GM23338 (cell line): ENCODE results near the gene AJM1. TPM values are rescaled to one million over a fixed set of nuclear protein-coding genes. Genes with fewer than 3 reads are reported as not detected.

Experiments
- ATAC-seq: fragments of 200-7000 bp; cut with Tn5 transposase; 3 replicates; pipeline ENCODE4 v1.9.1; 2020
- DNase-seq: peaks from one replicate; pipeline ENCODE4 v3.0.0-alpha.2; 2015; ENCODE audit warnings: low spot score
- H2AFZ ChIP-seq: fragments of 200-600 bp; sonication (generic); 2 replicates; pipeline ENCODE4 v1.8.0; 2016; ENCODE audit warnings: antibody characterized with exemption, mild to moderate bottlenecking, moderate library complexity
- H3F3A ChIP-seq: fragments of 200-600 bp; sonication (generic); replicated peaks from 2 replicates; pipeline ENCODE4 v1.8.0; 2017; ENCODE audit warnings: antibody characterized with exemption, mixed run types, low read depth
- H3K27ac ChIP-seq: fragments of 200-600 bp; sonication (generic); 2 replicates; pipeline ENCODE4 v1.6.1; 2016; ENCODE audit warnings: low read depth
- H3K27me3 ChIP-seq: fragments of 200-600 bp; sonication (generic); 2 replicates; pipeline ENCODE4 v1.8.0; 2016; ENCODE audit warnings: mild to moderate bottlenecking, mixed run types, moderate library complexity; ENCODE audit not compliant: insufficient read depth
- H3K36me3 ChIP-seq: fragments of 200-600 bp; sonication (generic); 2 replicates; pipeline ENCODE4 v1.8.0; 2016; ENCODE audit warnings: mild to moderate bottlenecking; ENCODE audit not compliant: insufficient read depth
- H3K4me1 ChIP-seq: fragments of 200-600 bp; sonication (generic); 2 replicates; pipeline ENCODE4 v1.8.0; 2016; ENCODE audit warnings: mild to moderate bottlenecking, moderate library complexity; ENCODE audit not compliant: insufficient read depth
- H3K4me2 ChIP-seq: fragments of 200-600 bp; sonication (generic); 2 replicates; pipeline ENCODE4 v1.7.1; 2017; ENCODE audit warnings: mixed run types
- H3K4me3 ChIP-seq: fragments of 200-600 bp; sonication (generic); 2 replicates; pipeline ENCODE4 v1.6.1; 2016; ENCODE audit warnings: mixed run types
- H3K79me2 ChIP-seq: fragments of 200-600 bp; sonication (generic); replicated peaks from 2 replicates; pipeline ENCODE4 v1.8.0; 2017; ENCODE audit warnings: mild to moderate bottlenecking; ENCODE audit not compliant: insufficient read depth
- H3K9me2 ChIP-seq: fragments of 200-600 bp; sonication (generic); 2 replicates; pipeline ENCODE4 v1.8.0; 2017; ENCODE audit not compliant: insufficient read depth
- H4K20me1 ChIP-seq: fragments of 200-600 bp; sonication (generic); replicated peaks from 2 replicates; pipeline ENCODE4 v1.8.0; 2017; ENCODE audit warnings: mild to moderate bottlenecking; ENCODE audit not compliant: insufficient read depth
- H3K27ac Mint-ChIP-seq: 2 replicates; pipeline ENCODE4 v1.8.0; 2020; ENCODE audit warnings: inconsistent platforms, mild to moderate bottlenecking, moderate library complexity, mixed read lengths
- H3K27me3 Mint-ChIP-seq: 3 replicates; pipeline ENCODE4 v1.8.0; 2022; ENCODE audit warnings: low read depth, mild to moderate bottlenecking, moderate library complexity, mixed read lengths, inconsistent platforms; ENCODE audit not compliant: insufficient read depth, poor library complexity
- H3K36me3 Mint-ChIP-seq: 3 replicates; pipeline ENCODE4 v1.8.0; 2021; ENCODE audit warnings: low read depth, mild to moderate bottlenecking, inconsistent platforms, moderate library complexity, mixed read lengths
- H3K4me1 Mint-ChIP-seq: 3 replicates; pipeline ENCODE4 v1.8.0; 2020; ENCODE audit warnings: mild to moderate bottlenecking, inconsistent platforms, mixed read lengths
- H3K4me3 Mint-ChIP-seq: 3 replicates; pipeline ENCODE4 v1.8.0; 2021; ENCODE audit warnings: moderate library complexity, mild to moderate bottlenecking, inconsistent platforms, mixed read lengths
- H3K9me3 Mint-ChIP-seq: 3 replicates; pipeline ENCODE4 v1.8.0; 2020; ENCODE audit warnings: moderate library complexity, mild to moderate bottlenecking, inconsistent platforms, mixed read lengths
- CREB1 ChIP-seq: fragments of 250-450 bp; sonication (Bioruptor Pico); IDR thresholded peaks from 2 replicates; pipeline ENCODE4 v1.5.0; 2020; ENCODE audit warnings: low read depth, mild to moderate bottlenecking, moderate library complexity
- CTCF ChIP-seq, 2 experiments: fragments of 200-600 bp in 1 of 2; sonication (generic) in 1 of 2; conservative IDR thresholded peaks; 2 replicates each; pipeline versions ENCODE4 v1.5.1 to v1.6.1; 2016 to 2017; ENCODE audit warnings: antibody characterized with exemption in 2 of 2, low read depth in 2 of 2, mild to moderate bottlenecking in 2 of 2, moderate library complexity in 1 of 2
- EZH2 ChIP-seq: fragments of 200-600 bp; sonication (generic); IDR thresholded peaks from one replicate; pipeline ENCODE4 v1.8.0; 2017; ENCODE audit warnings: antibody characterized with exemption, mild to moderate bottlenecking, low read depth; ENCODE audit not compliant: unreplicated experiment
- EZH2phosphoT487 ChIP-seq: fragments of 200-600 bp; sonication (generic); IDR thresholded peaks from one replicate; pipeline ENCODE4 v1.8.1; 2018; ENCODE audit warnings: antibody characterized with exemption; ENCODE audit not compliant: unreplicated experiment
- JUNB ChIP-seq: IDR thresholded peaks from one replicate; pipeline ENCODE4 v1.6.1; 2016; ENCODE audit warnings: antibody characterized with exemption; ENCODE audit not compliant: unreplicated experiment
- NANOG ChIP-seq: IDR thresholded peaks from 2 replicates; pipeline ENCODE4 v1.6.1; 2016; ENCODE audit warnings: antibody characterized with exemption, borderline replicate concordance
- POLR2AphosphoS5 ChIP-seq: IDR thresholded peaks from 2 replicates; pipeline ENCODE4 v1.6.1; 2016; ENCODE audit warnings: antibody characterized with exemption, low read depth
- REST ChIP-seq: IDR thresholded peaks from one replicate; pipeline ENCODE4 v1.6.1; 2018; ENCODE audit warnings: antibody characterized with exemption; ENCODE audit not compliant: unreplicated experiment
- STAT1 ChIP-seq: IDR thresholded peaks from one replicate; pipeline ENCODE4 v1.6.1; 2016; ENCODE audit warnings: antibody characterized with exemption; ENCODE audit not compliant: unreplicated experiment
- ZNF114 ChIP-seq: fragments of 250-450 bp; sonication (Bioruptor Pico); IDR thresholded peaks from 2 replicates; pipeline ENCODE4 v1.5.0; 2020; ENCODE audit warnings: mild to moderate bottlenecking, moderate library complexity
- ZNF331 ChIP-seq: fragments of 250-450 bp; sonication (Bioruptor Pico); IDR thresholded peaks from 2 replicates; pipeline ENCODE4 v1.5.0; 2020; ENCODE audit warnings: low read depth, mild to moderate bottlenecking, moderate library complexity
- polyA plus RNA-seq: library from polyadenylated mRNA; unstranded; fragments of >200 nt; fragmentation: Nextera tagmentation; extraction: Ambion mirVana; gene quantifications from 2 replicates; pipeline ENCODE4 v1.2.1, GENCODE V29; 2016
- total RNA-seq: library from RNA; depleted of rRNA; stranded (reverse); fragments of >200 nt; shearing (Covaris generic); gene quantifications from 2 replicates; pipeline ENCODE4 v1.2.3, GENCODE V29; 2014
- TF ChIP-seq, protein P1 (sequence below): fragments of 250-450 bp; sonication (Bioruptor Pico); IDR thresholded peaks from 2 replicates; pipeline ENCODE4 v1.5.0; 2020; ENCODE audit warnings: mild to moderate bottlenecking, moderate library complexity

AJM1 gene
- total and polyA plus RNA-seq, 2 experiments from 2014 or later, result 0.36 to 0.49 TPM

- no peaks in the 10 kb centered on the region for H3K9me2 ChIP-seq
- H3K36me3 ChIP-seq, result no peaks in the 10 kb centered on the region; the same call in 1 of the 2 replicates
- H2AFZ ChIP-seq, result no peak overlapping the region
- Mint-ChIP-seq H3K4me3 (no peak overlapping the region), H3K36me3 (peaks cover 2% of the 10 kb centered on the region; the same call in 2 of the 3 replicates), H3K27me3 (peaks cover 3% of the 10 kb centered on the region), H3K4me1 (no peaks in the 10 kb centered on the region; the same call in 2 of the 3 replicates), H3K9me3 (no peaks in the 10 kb centered on the region), H3K27ac (no peak overlapping the region)
- no peaks in the 10 kb centered on the region; the same call in 1 of the 2 replicates for H3K4me1 ChIP-seq
- H3K27me3 ChIP-seq, result no peaks in the 10 kb centered on the region
- no peak overlapping the region for H3K4me2 ChIP-seq
- TF ChIP-seq CTCF (conservative IDR thresholded peaks at IDR 0.05; ENCODE audit: low read depth in 2 of 2), result no peak
- no peak for TF ChIP-seq EZH2phosphoT487
- no peak for TF ChIP-seq REST
- TF ChIP-seq ZNF114 (CRISPR knock-in tag), result no peak
- TF ChIP-seq JUNB, result no peak
- TF ChIP-seq NANOG, result no peak
- no peak for TF ChIP-seq EZH2
- no peak for TF ChIP-seq POLR2AphosphoS5
- TF ChIP-seq CREB1, result no peak
- TF ChIP-seq ZNF331, result no peak
- no peak for TF ChIP-seq STAT1
- TF ChIP-seq, protein P1, sequence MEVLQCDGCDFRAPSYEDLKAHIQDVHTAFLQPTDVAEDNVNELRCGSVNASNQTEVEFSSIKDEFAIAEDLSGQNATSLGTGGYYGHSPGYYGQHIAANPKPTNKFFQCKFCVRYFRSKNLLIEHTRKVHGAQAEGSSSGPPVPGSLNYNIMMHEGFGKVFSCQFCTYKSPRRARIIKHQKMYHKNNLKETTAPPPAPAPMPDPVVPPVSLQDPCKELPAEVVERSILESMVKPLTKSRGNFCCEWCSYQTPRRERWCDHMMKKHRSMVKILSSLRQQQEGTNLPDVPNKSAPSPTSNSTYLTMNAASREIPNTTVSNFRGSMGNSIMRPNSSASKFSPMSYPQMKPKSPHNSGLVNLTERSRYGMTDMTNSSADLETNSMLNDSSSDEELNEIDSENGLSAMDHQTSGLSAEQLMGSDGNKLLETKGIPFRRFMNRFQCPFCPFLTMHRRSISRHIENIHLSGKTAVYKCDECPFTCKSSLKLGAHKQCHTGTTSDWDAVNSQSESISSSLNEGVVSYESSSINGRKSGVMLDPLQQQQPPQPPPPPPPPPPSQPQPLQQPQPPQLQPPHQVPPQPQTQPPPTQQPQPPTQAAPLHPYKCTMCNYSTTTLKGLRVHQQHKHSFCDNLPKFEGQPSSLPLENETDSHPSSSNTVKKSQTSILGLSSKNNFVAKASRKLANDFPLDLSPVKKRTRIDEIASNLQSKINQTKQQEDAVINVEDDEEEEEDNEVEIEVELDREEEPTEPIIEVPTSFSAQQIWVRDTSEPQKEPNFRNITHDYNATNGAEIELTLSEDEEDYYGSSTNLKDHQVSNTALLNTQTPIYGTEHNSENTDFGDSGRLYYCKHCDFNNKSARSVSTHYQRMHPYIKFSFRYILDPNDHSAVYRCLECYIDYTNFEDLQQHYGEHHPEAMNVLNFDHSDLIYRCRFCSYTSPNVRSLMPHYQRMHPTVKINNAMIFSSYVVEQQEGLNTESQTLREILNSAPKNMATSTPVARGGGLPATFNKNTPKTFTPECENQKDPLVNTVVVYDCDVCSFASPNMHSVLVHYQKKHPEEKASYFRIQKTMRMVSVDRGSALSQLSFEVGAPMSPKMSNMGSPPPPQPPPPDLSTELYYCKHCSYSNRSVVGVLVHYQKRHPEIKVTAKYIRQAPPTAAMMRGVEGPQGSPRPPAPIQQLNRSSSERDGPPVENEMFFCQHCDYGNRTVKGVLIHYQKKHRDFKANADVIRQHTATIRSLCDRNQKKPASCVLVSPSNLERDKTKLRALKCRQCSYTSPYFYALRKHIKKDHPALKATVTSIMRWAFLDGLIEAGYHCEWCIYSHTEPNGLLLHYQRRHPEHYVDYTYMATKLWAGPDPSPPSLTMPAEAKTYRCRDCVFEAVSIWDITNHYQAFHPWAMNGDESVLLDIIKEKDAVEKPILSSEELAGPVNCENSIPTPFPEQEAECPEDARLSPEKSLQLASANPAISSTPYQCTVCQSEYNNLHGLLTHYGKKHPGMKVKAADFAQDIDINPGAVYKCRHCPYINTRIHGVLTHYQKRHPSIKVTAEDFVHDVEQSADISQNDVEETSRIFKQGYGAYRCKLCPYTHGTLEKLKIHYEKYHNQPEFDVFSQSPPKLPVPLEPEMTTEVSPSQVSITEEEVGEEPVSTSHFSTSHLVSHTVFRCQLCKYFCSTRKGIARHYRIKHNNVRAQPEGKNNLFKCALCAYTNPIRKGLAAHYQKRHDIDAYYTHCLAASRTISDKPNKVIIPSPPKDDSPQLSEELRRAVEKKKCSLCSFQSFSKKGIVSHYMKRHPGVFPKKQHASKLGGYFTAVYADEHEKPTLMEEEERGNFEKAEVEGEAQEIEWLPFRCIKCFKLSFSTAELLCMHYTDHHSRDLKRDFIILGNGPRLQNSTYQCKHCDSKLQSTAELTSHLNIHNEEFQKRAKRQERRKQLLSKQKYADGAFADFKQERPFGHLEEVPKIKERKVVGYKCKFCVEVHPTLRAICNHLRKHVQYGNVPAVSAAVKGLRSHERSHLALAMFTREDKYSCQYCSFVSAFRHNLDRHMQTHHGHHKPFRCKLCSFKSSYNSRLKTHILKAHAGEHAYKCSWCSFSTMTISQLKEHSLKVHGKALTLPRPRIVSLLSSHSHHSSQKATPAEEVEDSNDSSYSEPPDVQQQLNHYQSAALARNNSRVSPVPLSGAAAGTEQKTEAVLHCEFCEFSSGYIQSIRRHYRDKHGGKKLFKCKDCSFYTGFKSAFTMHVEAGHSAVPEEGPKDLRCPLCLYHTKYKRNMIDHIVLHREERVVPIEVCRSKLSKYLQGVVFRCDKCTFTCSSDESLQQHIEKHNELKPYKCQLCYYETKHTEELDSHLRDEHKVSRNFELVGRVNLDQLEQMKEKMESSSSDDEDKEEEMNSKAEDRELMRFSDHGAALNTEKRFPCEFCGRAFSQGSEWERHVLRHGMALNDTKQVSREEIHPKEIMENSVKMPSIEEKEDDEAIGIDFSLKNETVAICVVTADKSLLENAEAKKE (CRISPR knock-in tag), result no peak
- DNase-seq, result no peak
- H4K20me1 ChIP-seq, result 0 out of 2 replicates have a peak, but pooled peaks cover 3% of the 10 kb centered on the region
- H3F3A ChIP-seq, result no peaks in the 10 kb centered on the region
- no peak overlapping the region for H3K4me3 ChIP-seq
- H3K79me2 ChIP-seq, result no peaks in the 10 kb centered on the region
- no peak for ATAC-seq
- H3K27ac ChIP-seq, result no peak overlapping the region
These were observed 12.0 kb downstream of the AJM1 start for GRCh38 chr9:136854113-136854841.
